Measurements from ENCODE around the gene FIGNL2. TPM values are rescaled to one million over a fixed set of nuclear protein-coding genes. Genes with fewer than 3 reads are reported as not detected.
A peak's percentile ranks its signal among the peaks of the same experiment; 100 is the strongest.

The FIGNL2 gene
- total and polyA plus RNA-seq, 2 of the 13 experiments (the other 11 are each of a cell fraction or from before 2014, with no cell fraction given): 0.82 to 1.00 TPM

- TF ChIP-seq ZNF362 (CRISPR knock-in tag; IDR thresholded peaks at IDR 0.05; ENCODE audit: borderline replicate concordance) (no peak), ATM (IDR thresholded peaks at IDR 0.05; ENCODE audit: borderline replicate concordance) (no peak), ZNF558 (CRISPR knock-in tag; IDR thresholded peaks at IDR 0.05; ENCODE audit: borderline replicate concordance) (no peak), SPEN (CRISPR knock-in tag; IDR thresholded peaks at IDR 0.05; ENCODE audit: low read depth) (no peak), ZNF572 (CRISPR knock-in tag; IDR thresholded peaks at IDR 0.05) (no peak), ZNF841 (CRISPR knock-in tag; IDR thresholded peaks at IDR 0.05; ENCODE audit: borderline replicate concordance) (no peak), HDAC6 (IDR thresholded peaks at IDR 0.05; ENCODE audit: low read depth, low read length) (no peak), GATAD1 (CRISPR knock-in tag; IDR thresholded peaks at IDR 0.05) (no peak), ATF2 (CRISPR knock-in tag; IDR thresholded peaks at IDR 0.05) (no peak), ZNF501 (CRISPR knock-in tag; IDR thresholded peaks at IDR 0.05) (no peak), ZNF432 (CRISPR knock-in tag; IDR thresholded peaks at IDR 0.05; ENCODE audit: borderline replicate concordance) (no peak), CENPBD1 (CRISPR knock-in tag; IDR thresholded peaks at IDR 0.05; ENCODE audit: borderline replicate concordance, low read depth) (no peak), MYNN (CRISPR knock-in tag; IDR thresholded peaks at IDR 0.05; ENCODE audit: low read depth) (no peak), KLF13 (CRISPR knock-in tag; IDR thresholded peaks at IDR 0.05) (no peak), GMEB1 (CRISPR knock-in tag; IDR thresholded peaks at IDR 0.05; ENCODE audit: borderline replicate concordance) (no peak), RERE (CRISPR knock-in tag; IDR thresholded peaks at IDR 0.05; ENCODE audit: low read depth) (no peak), MAZ (IDR thresholded peaks at IDR 0.05; ENCODE audit: borderline replicate concordance, low read depth, low read length) (0 out of 2 replicates have a peak, but pooled peaks have one; percentile 29), MAZ (CRISPR knock-in tag; IDR thresholded peaks at IDR 0.05; ENCODE audit: low read depth) (no peak)
Observed at GRCh38 chr12:51863933-51864832, 15.7 kb upstream of the FIGNL2 start (continued).

All from HepG2 (cell line).